HEK293 (cell line): ENCODE data around the gene ROBO1.
A peak's percentile ranks its signal among the peaks of the same experiment; 100 is the strongest.

Source experiments
- CTCF ChIA-PET: fragments of 350-600 bp; formaldehyde crosslinking; extraction: SDS; loops from one replicate; lab custom pipeline; 2021; ENCODE audit warnings: antibody characterized with exemption; lab: Yijun Ruan, JAX
- POLR2A ChIA-PET: fragments of 300-600 bp; formaldehyde crosslinking; extraction: SDS; loops from one replicate; lab custom pipeline; 2020; ENCODE audit warnings: antibody characterized with exemption, inconsistent platforms; lab: Yijun Ruan, JAX
- H3K27ac ChIP-seq: fragments of 200-500 bp; sonication (Bioruptor generic); 2 replicates; pipeline ENCODE4 v1.5.1; 2014; ENCODE audit warnings: low read depth, low read length, control low read depth, inconsistent platforms; ENCODE audit errors: extremely low read depth
- H3K36me3 ChIP-seq, 2 experiments: fragments of 200-500 bp in 1 of 2; sonication (Bioruptor generic) in 1 of 2; 1 replicate in 1 of 2; 2 replicates in 1 of 2; pipeline ENCODE4 v1.5.1; 2014 to 2017; ENCODE audit warnings: inconsistent platforms in 2 of 2, low read length in 2 of 2; ENCODE audit not compliant: control insufficient read depth in 2 of 2, insufficient read depth in 1 of 2
- H3K4me1 ChIP-seq: fragments of 200-500 bp; sonication (Bioruptor generic); 2 replicates; pipeline ENCODE4 v1.5.1; 2014; ENCODE audit warnings: mild to moderate bottlenecking, low read length, inconsistent platforms; ENCODE audit not compliant: control insufficient read depth, insufficient read depth
- H3K4me3 ChIP-seq: 2 replicates; pipeline ENCODE4 v1.5.1; 2011; ENCODE audit warnings: low read depth, mild to moderate bottlenecking, control low read depth, low read length, moderate library complexity
- H3K9me3 ChIP-seq: fragments of 200-500 bp; sonication (Bioruptor generic); 2 replicates; pipeline ENCODE4 v1.5.1; 2014; ENCODE audit warnings: low read depth, low read length, inconsistent platforms; ENCODE audit not compliant: control insufficient read depth, insufficient read depth
- HOXA7 ChIP-seq: sonication (generic); formaldehyde crosslinking; IDR thresholded peaks from 2 replicates; pipeline ENCODE4 v1.8.1; 2022; ENCODE audit warnings: missing genetic modification reagents, borderline replicate concordance
- KLF17 ChIP-seq: fragments of 450-650 bp; formaldehyde crosslinking; IDR thresholded peaks from 2 replicates; pipeline ENCODE4 v1.5.1; 2016; ENCODE audit warnings: missing biosample characterization, missing genetic modification characterization
- OSR2 ChIP-seq: fragments of 450-650 bp; formaldehyde crosslinking; IDR thresholded peaks from 2 replicates; pipeline ENCODE4 v1.5.1; 2016; ENCODE audit warnings: missing biosample characterization, missing genetic modification characterization
- PRDM4 ChIP-seq: fragments of 450-650 bp; formaldehyde crosslinking; IDR thresholded peaks from 2 replicates; pipeline ENCODE4 v1.5.1; 2017; ENCODE audit warnings: missing biosample characterization, missing genetic modification characterization
- PRDM6 ChIP-seq: fragments of 450-650 bp; formaldehyde crosslinking; IDR thresholded peaks from 2 replicates; pipeline ENCODE4 v1.5.1; 2017; ENCODE audit warnings: missing biosample characterization, missing genetic modification characterization
- SCRT2 ChIP-seq: fragments of 450-650 bp; formaldehyde crosslinking; IDR thresholded peaks from 2 replicates; pipeline ENCODE4 v1.5.1; 2016; ENCODE audit warnings: missing biosample characterization, missing genetic modification characterization
- ZBTB6 ChIP-seq: fragments of 450-650 bp; formaldehyde crosslinking; IDR thresholded peaks from 2 replicates; pipeline ENCODE4 v1.5.1; 2017; ENCODE audit warnings: missing biosample characterization, missing genetic modification characterization
- ZNF132 ChIP-seq: fragments of 450-650 bp; formaldehyde crosslinking; IDR thresholded peaks from 2 replicates; pipeline ENCODE4 v1.5.1; 2017; ENCODE audit warnings: missing biosample characterization, missing genetic modification characterization, borderline replicate concordance
- ZNF280C ChIP-seq: fragments of 450-650 bp; formaldehyde crosslinking; IDR thresholded peaks from 2 replicates; pipeline ENCODE4 v1.5.1; 2016; ENCODE audit warnings: missing biosample characterization, missing genetic modification characterization
- ZNF335 ChIP-seq: fragments of 450-650 bp; formaldehyde crosslinking; conservative IDR thresholded peaks from 2 replicates; pipeline ENCODE4 v1.5.1; 2016; ENCODE audit warnings: missing biosample characterization, missing genetic modification characterization
- ZNF366 ChIP-seq: fragments of 450-650 bp; formaldehyde crosslinking; conservative IDR thresholded peaks from 2 replicates; pipeline ENCODE4 v1.5.1; 2016; ENCODE audit warnings: missing biosample characterization, missing genetic modification characterization
- ZNF423 ChIP-seq: fragments of 450-650 bp; formaldehyde crosslinking; IDR thresholded peaks from 2 replicates; pipeline ENCODE4 v1.5.1; 2016; ENCODE audit warnings: missing biosample characterization, missing genetic modification characterization
- ZNF580 ChIP-seq: fragments of 450-650 bp; formaldehyde crosslinking; IDR thresholded peaks from 2 replicates; pipeline ENCODE4 v1.5.1; 2016; ENCODE audit warnings: missing biosample characterization, missing genetic modification characterization
- ZSCAN30 ChIP-seq: fragments of 450-650 bp; IDR thresholded peaks from 2 replicates; pipeline ENCODE4 v1.5.1; 2018; ENCODE audit warnings: missing biosample characterization, mild to moderate bottlenecking, missing genetic modification characterization, moderate library complexity

The ROBO1 gene

GRCh38 chr3:79006077-79006476 lies 761.7 kb downstream of the ROBO1 start:
- TF ChIP-seq OSR2 (no peak), PRDM4 (tag by site-specific recombination) (no peak), HOXA7 (CRISPR knock-in tag) (no peak), ZNF366 (no peak), ZNF280C (tag by site-specific recombination) (no peak), ZNF132 (no peak), SCRT2 (no peak), ZNF423 (tag by site-specific recombination) (no peak), ZSCAN30 (tag by site-specific recombination) (no peak), KLF17 (tag by site-specific recombination) (no peak), ZNF580 (tag by site-specific recombination) (no peak)
- H3K4me1 ChIP-seq: peaks cover 28% of the 10 kb centered on the region
- POLR2A ChIA-PET: interaction anchor here (1.0 to 2.0 kb wide), 2 partner anchors 11 to 13 kb away, joined by 3 to 9 read pairs; no protein-coding TSS in a partner anchor
- no peak overlapping the region for H3K4me3 ChIP-seq
- H3K27ac ChIP-seq: no peak overlapping the region
- no peaks in the 10 kb centered on the region for H3K9me3 ChIP-seq
- CTCF ChIA-PET: no interaction called here
- H3K36me3 ChIP-seq: no peaks in the 10 kb centered on the region

- ChIA-PET CTCF (interaction anchor here (1.2 kb wide), 1 partner anchor 17 kb away, joined by 5 read pairs; no protein-coding TSS in a partner anchor), POLR2A (interaction anchor here (1.0 to 2.0 kb wide), 2 partner anchors 12 to 14 kb away, joined by 3 to 9 read pairs; no protein-coding TSS in a partner anchor)
- Histone ChIP-seq H3K27ac (no peak overlapping the region), H3K9me3 (no peaks in the 10 kb centered on the region), H3K4me1 (peaks cover 28% of the 10 kb centered on the region), H3K36me3 (no peaks in the 10 kb centered on the region), H3K4me3 (no peak overlapping the region)
- TF ChIP-seq ZNF335 (tag by site-specific recombination) (0 out of 2 replicates have a peak, but pooled peaks have one; percentile 17), OSR2 (no peak), ZNF366 (0 out of 2 replicates have a peak, but pooled peaks have one; percentile 19), ZBTB6 (tag by site-specific recombination) (peak; percentile 77), PRDM6 (peak; percentile 59; the same call in 1 of the 2 replicates)
Measured at GRCh38 chr3:79005084-79005483, 762.7 kb downstream of the ROBO1 start.
